Breast epithelium (tissue), 3 donors: ENCODE data around the gene ZNF141.

Source experiments
- CTCF ChIP-seq, 3 donors: fragments of 450-650 bp; IDR thresholded peaks; one replicate each; pipeline ENCODE4 v1.5.1; 2016 to 2017; ENCODE audit warnings: antibody characterized with exemption in 3 of 3, mild to moderate bottlenecking in 3 of 3, moderate library complexity in 3 of 3
- POLR2A ChIP-seq: fragments of 450-650 bp; IDR thresholded peaks from one replicate; pipeline ENCODE4 v1.6.1; 2016; ENCODE audit warnings: antibody characterized with exemption, mild to moderate bottlenecking, moderate library complexity
- POLR2AphosphoS5 ChIP-seq, 3 donors: sonication (generic); formaldehyde crosslinking; IDR thresholded peaks; one replicate each; pipeline ENCODE4 v1.6.1; 2017; ENCODE audit warnings: antibody characterized with exemption in 3 of 3

GRCh38 chr4:422587-422986, 85.0 kb downstream of the ZNF141 start:
- TF ChIP-seq CTCF (IDR thresholded peaks at IDR 0.05) (no peak), POLR2A (no peak), POLR2AphosphoS5 (IDR thresholded peaks at IDR 0.05) (no peak)
